Activated T-cell treated with anti-CD3 and anti-CD28 coated beads, Interleukin-2, amount 50 U/mL, for 72 hours (primary cell): Measurements from ENCODE around the gene SP6. TPM values are rescaled to one million over a fixed set of nuclear protein-coding genes. Genes with fewer than 3 reads are reported as not detected.

Source experiments
- ATAC-seq, 2 donors: fragments of 150-1000 bp; cut with Tn5 transposase; replicated peaks in 1 of 2; 2 replicates each; pipeline ENCODE4 v1.10.0; 2021; ENCODE audit warnings: moderate library complexity in 2 of 2, mild to moderate bottlenecking in 1 of 2
- DNase-seq, 2 donors: peaks; one replicate each; pipeline ENCODE4 v3.0.0; 2021 to 2022; ENCODE audit warnings: mixed read lengths in 1 of 2
- H3K27ac Mint-ChIP-seq: one replicate; pipeline ENCODE4 v1.8.0; 2022; ENCODE audit warnings: mild to moderate bottlenecking, moderate library complexity, mixed read lengths
- H3K27me3 Mint-ChIP-seq: one replicate; pipeline ENCODE4 v1.8.0; 2022; ENCODE audit warnings: low read depth, mixed read lengths
- H3K36me3 Mint-ChIP-seq, 2 donors: one replicate each; pipeline ENCODE4 v1.8.0; 2022; ENCODE audit warnings: mixed read lengths in 2 of 2, mild to moderate bottlenecking in 1 of 2; ENCODE audit not compliant: insufficient read depth in 2 of 2
- H3K4me1 Mint-ChIP-seq: one replicate; pipeline ENCODE4 v1.8.0; 2022; ENCODE audit warnings: low read depth, mixed read lengths
- H3K4me3 Mint-ChIP-seq, 2 donors: one replicate each; pipeline ENCODE4 v1.8.0; 2022; ENCODE audit warnings: mild to moderate bottlenecking in 2 of 2, mixed read lengths in 2 of 2, moderate library complexity in 2 of 2
- H3K9me3 Mint-ChIP-seq, 2 donors: one replicate each; pipeline ENCODE4 v1.8.0; 2022; ENCODE audit warnings: mixed read lengths in 2 of 2
- total RNA-seq, 2 donors: library from RNA; stranded (reverse); gene quantifications; one replicate each; pipeline ENCODE4 v1.2.3, GENCODE V29; 2022

Gene SP6
- total RNA-seq, 2 donors from 2014 or later = 0.12 to 0.28 TPM

DNA sequence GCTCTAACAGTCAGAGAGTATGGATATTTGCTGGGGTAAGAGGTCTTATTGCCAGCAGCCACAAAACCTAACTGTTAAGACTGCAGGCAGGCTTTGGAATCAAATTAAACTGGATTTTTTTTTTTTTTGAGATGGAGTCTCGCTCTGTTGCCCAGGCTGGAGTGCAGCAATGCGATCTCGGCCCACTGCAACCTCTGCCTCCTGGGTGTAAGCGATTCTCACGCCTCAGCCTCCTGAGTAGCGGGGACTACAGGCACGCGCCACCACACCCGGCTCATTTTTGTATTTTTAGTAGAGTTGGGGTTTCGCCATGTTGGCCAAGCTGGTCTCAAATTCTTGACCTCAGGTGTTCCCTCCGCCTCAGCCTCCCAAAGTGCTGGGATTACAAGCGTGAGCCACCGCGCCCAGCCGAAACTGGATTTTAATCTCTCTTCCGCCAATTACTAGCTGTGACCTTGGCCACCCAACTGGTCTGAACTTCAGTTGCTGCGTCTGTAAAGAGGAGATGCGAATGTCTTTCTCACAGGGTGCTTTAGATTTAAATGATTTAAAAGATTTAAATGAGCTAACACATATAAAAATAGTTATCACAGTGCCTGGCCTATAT is 20.5 kb downstream of the SP6 start:
- DNase-seq (no peak), ATAC-seq (no peak)
- Mint-ChIP-seq H3K36me3 (peaks cover 9 to 12% of the 10 kb centered on the region in 2 donors), H3K4me1 (peaks cover 60% of the 10 kb centered on the region), H3K27me3 (no peaks in the 10 kb centered on the region), H3K4me3 (peak overlapping the region; percentile 93 to 96), H3K27ac (peak overlapping the region; percentile 94), H3K9me3 (no peaks in the 10 kb centered on the region)

DNA sequence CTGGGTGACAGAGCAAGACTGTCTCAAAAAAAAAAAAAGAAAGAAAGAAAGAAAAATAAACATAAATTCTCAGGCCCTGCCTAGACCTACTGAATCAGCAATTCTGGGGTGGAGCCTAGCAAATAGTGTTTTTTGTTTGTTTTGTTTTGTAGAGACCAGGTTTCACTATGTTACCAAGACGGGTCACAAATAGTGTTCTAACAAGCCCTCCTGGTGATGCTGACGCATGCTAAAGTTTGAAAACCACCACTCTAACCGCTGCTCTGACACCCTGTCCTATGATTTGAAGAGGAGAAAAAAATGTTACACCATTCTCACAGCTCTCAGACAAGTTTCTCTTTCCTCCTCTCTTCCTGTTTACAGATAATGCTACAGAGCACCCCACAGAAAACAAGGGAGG is 21.1 kb downstream of the SP6 start:
- Mint-ChIP-seq H3K9me3 (no peaks in the 10 kb centered on the region), H3K4me3 (peak overlapping the region; percentile 93 to 96), H3K27ac (peak overlapping the region; percentile 94), H3K27me3 (no peaks in the 10 kb centered on the region), H3K36me3 (peaks cover 12 to 15% of the 10 kb centered on the region in 2 donors), H3K4me1 (peaks cover 54% of the 10 kb centered on the region)
- ATAC-seq (peak; percentile 41 to 66), DNase-seq (peak in 1 of 2 donors; percentile 45)

DNA sequence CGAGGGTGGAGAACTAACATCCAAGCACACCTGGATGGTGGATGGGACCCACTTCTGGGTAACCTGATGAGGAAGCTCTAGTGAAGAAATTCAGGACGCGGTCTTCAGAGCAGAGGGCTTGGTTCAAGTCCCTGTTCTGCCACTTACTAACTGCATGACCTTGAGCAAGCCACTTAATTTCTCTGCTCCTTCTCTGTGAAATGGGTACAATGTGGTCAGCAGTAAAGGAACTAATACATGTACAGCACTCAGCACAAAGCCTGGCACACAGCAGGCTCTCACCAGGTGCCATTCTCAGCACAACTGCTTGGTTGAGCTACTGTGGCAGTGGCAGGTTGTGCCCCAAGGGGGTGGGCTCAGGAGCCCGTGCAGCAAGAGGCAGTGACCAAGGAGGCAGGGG is 27.4 kb downstream of the SP6 start:
- Mint-ChIP-seq H3K36me3 (peaks cover 14 to 18% of the 10 kb centered on the region in 2 donors), H3K4me3 (no peak overlapping the region)
- DNase-seq = no peak

GRCh38 chr17:47822785-47823184 is 28.2 kb downstream of the SP6 start:
- no peak overlapping the region for H3K27ac Mint-ChIP-seq

More for the DNA sequence above, 27.4 kb downstream of the SP6 start:
- H3K27me3 Mint-ChIP-seq = no peaks in the 10 kb centered on the region
- no peak overlapping the region for H3K27ac Mint-ChIP-seq
- H3K4me1 Mint-ChIP-seq = peaks cover 30% of the 10 kb centered on the region
- H3K9me3 Mint-ChIP-seq = no peaks in the 10 kb centered on the region
- ATAC-seq = no peak

DNA sequence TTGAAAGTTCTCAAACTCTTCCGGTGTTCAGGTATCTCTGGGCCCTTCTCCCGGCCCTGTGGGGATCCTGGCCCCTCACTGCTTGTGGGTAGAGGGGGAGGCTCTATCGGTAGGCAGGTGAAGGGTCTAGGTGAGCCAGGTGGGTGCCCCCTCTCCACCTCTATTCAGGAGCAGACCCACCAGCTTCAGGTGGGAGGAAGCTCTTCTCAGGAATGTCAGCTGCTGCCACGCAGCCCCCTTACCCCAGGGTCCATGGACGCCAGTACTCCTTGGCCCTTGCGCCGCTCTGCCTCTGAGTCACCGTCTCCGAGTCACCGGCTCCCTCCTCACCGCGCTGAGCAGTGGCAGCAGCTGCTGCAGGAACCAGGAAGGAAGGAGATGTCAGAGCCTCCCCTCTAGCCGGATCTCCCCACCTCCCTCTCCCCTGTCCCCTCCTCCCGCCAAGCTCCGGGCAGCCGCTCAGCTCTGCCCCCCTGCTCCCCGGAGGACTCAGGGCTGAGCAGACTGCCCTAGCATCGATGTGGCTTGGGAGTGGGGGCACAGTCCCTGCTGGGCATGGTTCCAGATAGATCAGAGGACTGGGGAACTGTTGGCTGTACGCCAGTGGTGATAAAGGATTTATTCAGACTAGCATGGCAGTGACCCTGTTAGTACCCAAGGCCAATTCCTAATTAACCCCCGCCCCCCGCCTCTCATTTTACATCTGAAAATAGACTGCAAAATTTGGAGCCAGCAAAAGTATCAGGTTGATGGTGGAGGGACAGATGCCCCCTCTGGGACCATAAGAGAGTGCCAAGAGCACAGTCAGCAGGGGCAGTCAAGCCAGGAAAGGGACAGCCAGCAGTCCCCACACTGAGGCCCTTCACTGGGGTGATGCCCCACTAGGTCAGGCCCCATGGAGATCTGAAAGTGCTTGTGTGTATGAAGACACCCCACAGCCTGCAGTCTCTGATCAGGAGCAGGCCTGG is 29.3 kb downstream of the SP6 start, which contains the start of gene OSBPL7:
Gene OSBPL7 (minus strand): TSS at position 371 of the 968 bp plus-strand sequence. CDS start 1,516 bp downstream, outside the sequence.
- ATAC-seq = peak; percentile 98
- peak within 1 kb of the TSS; percentile 89 to 95 for H3K4me3 Mint-ChIP-seq
- DNase-seq = peak; percentile 83 to 87
- H3K27me3 Mint-ChIP-seq = no peaks in the 10 kb centered on the region
- H3K36me3 Mint-ChIP-seq = peaks cover 12 to 21% of the 10 kb centered on the region in 2 donors
- no peaks in the 10 kb centered on the region for H3K9me3 Mint-ChIP-seq
- peaks cover 25% of the 10 kb centered on the region for H3K4me1 Mint-ChIP-seq
- H3K27ac Mint-ChIP-seq = peak within 1 kb of the TSS; percentile 83

More at GRCh38 chr17:47822785-47823184, 28.2 kb downstream of the SP6 start:
- no peak for DNase-seq
- H3K4me1 Mint-ChIP-seq = peaks cover 25% of the 10 kb centered on the region
- H3K4me3 Mint-ChIP-seq = peak overlapping the region; percentile 89 to 95
- H3K27me3 Mint-ChIP-seq = no peaks in the 10 kb centered on the region
- no peaks in the 10 kb centered on the region for H3K9me3 Mint-ChIP-seq
- no peak for ATAC-seq
- H3K36me3 Mint-ChIP-seq = peaks cover 13 to 19% of the 10 kb centered on the region in 2 donors

DNA sequence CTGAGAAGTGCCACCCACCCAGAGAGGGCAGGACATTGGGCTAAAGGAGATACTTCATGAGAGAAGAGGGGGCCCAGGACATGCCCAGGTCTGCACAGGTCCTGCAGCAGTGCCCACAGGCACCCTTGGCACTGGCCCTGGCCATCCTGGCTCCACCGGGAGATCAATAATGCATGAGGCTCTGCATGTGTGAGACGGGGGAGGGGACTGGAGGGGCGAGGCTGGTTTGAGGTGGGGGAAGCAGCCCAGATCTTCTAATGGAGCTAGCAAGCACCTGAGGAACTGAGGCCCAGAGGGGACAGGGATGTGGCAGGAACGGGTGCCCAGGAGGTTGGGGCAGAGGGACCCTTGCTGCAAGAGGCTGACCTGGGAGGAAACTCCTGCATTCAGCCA is 29.9 kb downstream of the SP6 start:
- Mint-ChIP-seq H3K27me3 (no peaks in the 10 kb centered on the region), H3K4me1 (peaks cover 25% of the 10 kb centered on the region), H3K36me3 (peaks cover 6 to 16% of the 10 kb centered on the region in 2 donors), H3K4me3 (peak overlapping the region; percentile 89 to 95), H3K27ac (peak overlapping the region; percentile 0), H3K9me3 (no peaks in the 10 kb centered on the region)
- DNase-seq = no peak
- ATAC-seq = no peak

GRCh38 chr17:47820033-47820789 is 30.8 kb downstream of the SP6 start:
- Mint-ChIP-seq H3K4me3 (peak overlapping the region; percentile 89 to 95), H3K27ac (no peak overlapping the region), H3K27me3 (no peaks in the 10 kb centered on the region), H3K4me1 (peaks cover 25% of the 10 kb centered on the region), H3K9me3 (no peaks in the 10 kb centered on the region), H3K36me3 (peaks cover 3 to 11% of the 10 kb centered on the region in 2 donors)
- no peak for ATAC-seq
- DNase-seq = no peak

DNA sequence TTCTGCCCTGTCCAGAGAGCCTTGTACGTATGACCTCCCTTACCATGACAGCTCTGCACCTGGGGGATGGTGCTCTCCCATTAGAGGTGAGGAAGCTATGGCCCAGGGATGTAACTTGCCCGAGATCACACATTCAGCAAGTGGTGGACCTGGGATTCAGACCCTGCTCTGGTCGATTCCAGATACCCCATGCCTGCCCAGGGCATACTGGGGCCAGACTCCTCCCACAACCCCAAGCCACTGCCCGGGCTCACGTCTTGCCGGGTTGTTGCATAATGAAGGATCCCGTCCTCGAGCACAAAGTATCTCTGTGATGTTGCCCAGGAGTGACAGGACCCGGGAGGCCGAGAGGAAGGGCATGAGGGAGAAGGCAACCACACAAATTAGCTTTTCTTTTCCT is 31.5 kb downstream of the SP6 start:
- Mint-ChIP-seq H3K4me3 (no peak overlapping the region), H3K9me3 (no peaks in the 10 kb centered on the region), H3K36me3 (peaks cover 3 to 11% of the 10 kb centered on the region in 2 donors), H3K27me3 (no peaks in the 10 kb centered on the region), H3K27ac (no peak overlapping the region), H3K4me1 (peaks cover 25% of the 10 kb centered on the region)
- DNase-seq = no peak
- ATAC-seq = no peak

DNA sequence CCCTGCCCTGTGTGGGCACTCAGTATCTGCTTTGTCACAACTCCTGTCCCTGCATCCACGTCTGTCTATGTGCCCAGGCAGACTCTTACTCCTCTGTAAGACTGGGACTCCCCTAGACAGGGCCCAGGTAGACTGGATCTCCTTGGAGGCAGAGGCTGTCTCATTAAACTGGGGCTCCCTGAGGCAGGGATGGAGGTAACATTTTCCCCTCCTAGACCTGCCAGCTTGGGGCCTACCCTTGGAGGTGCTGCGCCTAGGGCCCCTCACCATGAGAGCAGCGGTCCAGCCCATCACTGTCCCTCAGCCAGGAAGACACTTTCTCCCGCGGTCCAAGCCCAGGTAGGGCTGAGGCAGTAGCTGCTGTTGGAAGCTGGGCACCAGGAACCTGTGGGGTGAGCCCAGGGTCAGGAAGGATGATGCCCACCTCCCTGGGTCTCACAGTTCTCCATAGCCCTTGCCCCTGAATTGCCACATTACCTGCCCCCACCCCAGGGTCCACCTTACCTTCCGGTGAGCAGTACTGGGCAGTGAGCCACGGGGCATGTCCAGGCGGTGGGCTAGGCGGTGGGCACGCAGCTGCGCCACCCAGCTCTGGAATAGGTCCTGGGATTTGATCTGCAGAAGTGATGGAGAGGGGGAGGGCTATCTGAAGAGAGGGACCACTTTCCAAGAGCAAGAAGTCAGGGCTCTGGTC is 32.8 kb downstream of the SP6 start:
- DNase-seq (no peak), ATAC-seq (no peak)
- Mint-ChIP-seq H3K36me3 (peaks cover 1 to 7% of the 10 kb centered on the region in 2 donors), H3K27me3 (no peaks in the 10 kb centered on the region), H3K4me3 (no peak overlapping the region), H3K27ac (no peak overlapping the region), H3K4me1 (peaks cover 25% of the 10 kb centered on the region), H3K9me3 (no peaks in the 10 kb centered on the region)

DNA sequence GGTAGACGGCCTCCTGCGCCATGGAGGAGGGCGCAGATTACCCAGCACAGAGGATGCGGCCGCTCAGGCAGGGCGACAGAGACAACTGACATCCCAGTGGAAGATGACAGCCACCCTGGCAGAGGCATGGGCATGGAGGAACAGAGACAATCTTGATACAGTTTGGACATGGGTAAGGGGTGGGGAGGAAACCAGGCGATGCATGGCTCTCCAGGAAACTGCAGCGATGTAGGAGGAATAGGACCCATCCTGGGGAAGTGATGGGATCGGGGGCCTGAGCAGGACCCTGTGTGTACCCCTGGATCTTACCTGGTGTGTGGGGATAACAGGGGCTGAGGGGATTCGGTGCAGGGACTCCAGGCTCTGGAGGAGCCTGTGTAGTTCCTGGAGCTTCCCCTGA is 34.0 kb downstream of the SP6 start:
- Mint-ChIP-seq H3K9me3 (no peaks in the 10 kb centered on the region), H3K27me3 (no peaks in the 10 kb centered on the region), H3K4me3 (no peak overlapping the region), H3K36me3 (peaks cover 0 to 7% of the 10 kb centered on the region in 2 donors), H3K4me1 (peaks cover 16% of the 10 kb centered on the region), H3K27ac (no peak overlapping the region)
- DNase-seq (no peak), ATAC-seq (no peak)

- ATAC-seq (no peak), DNase-seq (no peak)
- Mint-ChIP-seq H3K27ac (no peak overlapping the region), H3K36me3 (peaks cover 0 to 7% of the 10 kb centered on the region in 2 donors), H3K4me1 (peaks cover 9% of the 10 kb centered on the region), H3K4me3 (no peak overlapping the region), H3K9me3 (no peaks in the 10 kb centered on the region), H3K27me3 (no peaks in the 10 kb centered on the region)
These were observed 34.7 kb downstream of the SP6 start for GRCh38 chr17:47816111-47816735.
